ENCODE results near the gene POMGNT2. TPM values are rescaled to one million over a fixed set of nuclear protein-coding genes. Genes with fewer than 3 reads are reported as not detected.

Gene POMGNT2
- total RNA-seq, 1 experiment from 2014 or later: 45.7 TPM

GRCh38 chr3:43075904-43076661 is 29.8 kb downstream of the POMGNT2 start:
- H3K9ac ChIP-seq (ENCODE audit: low read length): no peak overlapping the region
- POLR2A ChIA-PET (ENCODE audit: unreplicated experiment): no interaction called here
- no peak overlapping the region for H3K4me3 ChIP-seq (ENCODE audit: low read length)
- no peaks in the 10 kb centered on the region for H3K9me3 ChIP-seq (ENCODE audit: low read length)
- no TSS peak for BruUV-seq (replicated peaks)
- H2AFZ ChIP-seq (ENCODE audit: low read length): no peak overlapping the region
- no peaks in the 10 kb centered on the region for H3K79me2 ChIP-seq (ENCODE audit: low read length)
- intact Hi-C loops (cut with micrococcal nuclease): no loop called here
- no peak overlapping the region for H3K27ac ChIP-seq (ENCODE audit: low read length)
- CTCF ChIA-PET: no interaction called here
- no peak overlapping the region for H3K4me2 ChIP-seq (ENCODE audit: low read length)
- H4K20me1 ChIP-seq (ENCODE audit: low read length): no peaks in the 10 kb centered on the region
- H3K36me3 ChIP-seq (ENCODE audit: low read depth, low read length): peaks cover 22% of the 10 kb centered on the region
- TF ChIP-seq EZH2phosphoT487 (IDR thresholded peaks at IDR 0.05; ENCODE audit: borderline replicate concordance, low read length): no peak
- TF ChIP-seq, protein P1, sequence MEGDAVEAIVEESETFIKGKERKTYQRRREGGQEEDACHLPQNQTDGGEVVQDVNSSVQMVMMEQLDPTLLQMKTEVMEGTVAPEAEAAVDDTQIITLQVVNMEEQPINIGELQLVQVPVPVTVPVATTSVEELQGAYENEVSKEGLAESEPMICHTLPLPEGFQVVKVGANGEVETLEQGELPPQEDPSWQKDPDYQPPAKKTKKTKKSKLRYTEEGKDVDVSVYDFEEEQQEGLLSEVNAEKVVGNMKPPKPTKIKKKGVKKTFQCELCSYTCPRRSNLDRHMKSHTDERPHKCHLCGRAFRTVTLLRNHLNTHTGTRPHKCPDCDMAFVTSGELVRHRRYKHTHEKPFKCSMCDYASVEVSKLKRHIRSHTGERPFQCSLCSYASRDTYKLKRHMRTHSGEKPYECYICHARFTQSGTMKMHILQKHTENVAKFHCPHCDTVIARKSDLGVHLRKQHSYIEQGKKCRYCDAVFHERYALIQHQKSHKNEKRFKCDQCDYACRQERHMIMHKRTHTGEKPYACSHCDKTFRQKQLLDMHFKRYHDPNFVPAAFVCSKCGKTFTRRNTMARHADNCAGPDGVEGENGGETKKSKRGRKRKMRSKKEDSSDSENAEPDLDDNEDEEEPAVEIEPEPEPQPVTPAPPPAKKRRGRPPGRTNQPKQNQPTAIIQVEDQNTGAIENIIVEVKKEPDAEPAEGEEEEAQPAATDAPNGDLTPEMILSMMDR (conservative IDR thresholded peaks at IDR 0.05; ENCODE audit: low read depth, low read length): no peak
- TF ChIP-seq EZH2 (IDR thresholded peaks at IDR 0.05; ENCODE audit: low read length, unreplicated experiment): no peak
- no peaks in the 10 kb centered on the region for H3K27me3 ChIP-seq (ENCODE audit: low read length)
- ATAC-seq: no peak
- H3K9me2 ChIP-seq (replicated peaks; ENCODE audit: low read length): no peaks in the 10 kb centered on the region
- no peaks in the 10 kb centered on the region for H3F3A ChIP-seq (ENCODE audit: low read length, unreplicated experiment)
- no peak for DNase-seq
- H3K4me1 ChIP-seq (ENCODE audit: insufficient read depth, low read length): no peaks in the 10 kb centered on the region

DNA sequence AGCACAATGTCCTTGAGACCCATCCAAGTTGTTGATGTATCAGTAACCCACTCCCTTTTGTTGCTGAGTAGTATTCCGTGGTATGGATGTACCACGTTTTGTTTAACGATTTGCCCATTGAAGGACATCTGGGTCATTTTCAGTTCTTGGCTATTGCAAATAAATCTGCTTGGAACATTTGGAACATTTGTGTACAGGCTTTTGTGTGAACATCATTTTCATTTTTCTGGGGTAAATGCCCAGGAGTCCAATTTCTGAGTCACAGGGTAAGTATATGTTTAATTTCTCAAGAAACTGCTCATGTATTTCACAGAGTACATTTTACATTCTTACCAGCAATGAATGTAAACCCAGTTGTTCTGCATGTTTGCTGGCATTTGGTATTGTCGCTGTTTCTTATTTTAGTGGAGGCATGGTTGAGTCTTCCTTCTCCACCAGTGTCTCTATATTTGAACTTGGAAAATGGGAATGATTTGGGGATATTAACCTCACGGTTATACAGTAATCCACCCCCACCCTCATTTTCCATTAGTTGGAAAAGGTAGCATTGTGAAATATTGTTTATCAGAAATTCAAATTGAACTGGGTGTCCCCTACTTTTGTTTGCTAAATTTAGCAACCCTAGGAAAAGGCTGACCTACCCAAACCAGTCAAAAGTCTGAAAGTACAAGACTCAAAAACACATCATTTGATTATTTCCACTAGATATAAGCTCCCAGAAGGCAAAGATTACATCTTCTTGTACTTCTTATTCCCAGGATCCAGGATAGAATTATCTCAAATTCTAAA is 30.8 kb downstream of the POMGNT2 start:
- TF ChIP-seq EZH2phosphoT487 (IDR thresholded peaks at IDR 0.05; ENCODE audit: borderline replicate concordance, low read length): no peak
- TF ChIP-seq, protein P1 (conservative IDR thresholded peaks at IDR 0.05; ENCODE audit: low read depth, low read length): no peak
- TF ChIP-seq EZH2 (IDR thresholded peaks at IDR 0.05; ENCODE audit: low read length, unreplicated experiment): no peak
- H4K20me1 ChIP-seq (ENCODE audit: low read length): no peaks in the 10 kb centered on the region
- no peak overlapping the region for H3K4me3 ChIP-seq (ENCODE audit: low read length)
- no peaks in the 10 kb centered on the region for H3K4me1 ChIP-seq (ENCODE audit: insufficient read depth, low read length)
- no peak overlapping the region for H3K4me2 ChIP-seq (ENCODE audit: low read length)
- H3K9me2 ChIP-seq (replicated peaks; ENCODE audit: low read length): no peaks in the 10 kb centered on the region
- intact Hi-C loops (cut with micrococcal nuclease): no loop called here
- no peak overlapping the region for H2AFZ ChIP-seq (ENCODE audit: low read length)
- no peaks in the 10 kb centered on the region for H3K79me2 ChIP-seq (ENCODE audit: low read length)
- H3F3A ChIP-seq (ENCODE audit: low read length, unreplicated experiment): no peaks in the 10 kb centered on the region
- no peak overlapping the region for H3K9ac ChIP-seq (ENCODE audit: low read length)
- H3K9me3 ChIP-seq (ENCODE audit: low read length): no peaks in the 10 kb centered on the region
- DNase-seq (no peak), ATAC-seq (no peak)
- no peaks in the 10 kb centered on the region for H3K27me3 ChIP-seq (ENCODE audit: low read length)
- BruUV-seq (replicated peaks): no TSS peak
- peaks cover 12% of the 10 kb centered on the region for H3K36me3 ChIP-seq (ENCODE audit: low read depth, low read length)
- no peak overlapping the region for H3K27ac ChIP-seq (ENCODE audit: low read length)
- ChIA-PET POLR2A (ENCODE audit: unreplicated experiment) (no interaction called here), CTCF (no interaction called here)

DNA sequence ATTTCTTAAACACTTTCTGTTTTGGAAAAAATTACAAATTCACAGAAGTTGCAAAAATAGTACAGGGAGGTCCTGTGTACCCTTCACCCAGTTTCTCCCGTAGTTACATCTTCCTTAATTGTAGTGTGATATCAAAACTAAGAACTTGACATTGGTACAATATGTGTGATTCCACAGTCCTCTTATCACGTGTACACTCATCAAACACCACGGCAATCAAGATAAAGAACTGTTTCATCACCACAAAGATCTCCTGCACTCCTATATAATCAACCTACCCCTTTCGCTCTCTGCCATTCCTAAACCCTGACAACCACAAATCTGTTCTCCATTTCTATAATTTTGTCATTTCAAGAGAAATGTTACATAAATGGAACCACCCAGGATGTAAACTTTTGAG is 31.4 kb downstream of the POMGNT2 start:
- Histone ChIP-seq H3K4me3 (ENCODE audit: low read length) (no peak overlapping the region), H3K36me3 (ENCODE audit: low read depth, low read length) (peaks cover 6% of the 10 kb centered on the region; the same call in 1 of the 2 replicates), H4K20me1 (ENCODE audit: low read length) (no peaks in the 10 kb centered on the region), H3K4me2 (ENCODE audit: low read length) (no peak overlapping the region), H3K9me3 (ENCODE audit: low read length) (no peaks in the 10 kb centered on the region), H3K9me2 (replicated peaks; ENCODE audit: low read length) (no peaks in the 10 kb centered on the region), H3K4me1 (ENCODE audit: insufficient read depth, low read length) (no peaks in the 10 kb centered on the region), H3K27me3 (ENCODE audit: low read length) (no peaks in the 10 kb centered on the region), H2AFZ (ENCODE audit: low read length) (no peak overlapping the region), H3F3A (ENCODE audit: low read length, unreplicated experiment) (no peaks in the 10 kb centered on the region), H3K27ac (ENCODE audit: low read length) (no peak overlapping the region), H3K9ac (ENCODE audit: low read length) (no peak overlapping the region), H3K79me2 (ENCODE audit: low read length) (no peaks in the 10 kb centered on the region)
- intact Hi-C loops (cut with micrococcal nuclease): no loop called here
- ATAC-seq (no peak), DNase-seq (no peak)
- BruUV-seq (replicated peaks): no TSS peak
- TF ChIP-seq EZH2phosphoT487 (IDR thresholded peaks at IDR 0.05; ENCODE audit: borderline replicate concordance, low read length) (no peak), EZH2 (IDR thresholded peaks at IDR 0.05; ENCODE audit: low read length, unreplicated experiment) (no peak)
- TF ChIP-seq, protein P1 (conservative IDR thresholded peaks at IDR 0.05; ENCODE audit: low read depth, low read length): no peak
- ChIA-PET POLR2A (ENCODE audit: unreplicated experiment) (no interaction called here), CTCF (no interaction called here)

Measured in PC-3 (cell line).